GM23338 (cell line): ENCODE data around the gene ALDH3B1. TPM values are rescaled to one million over a fixed set of nuclear protein-coding genes. Genes with fewer than 3 reads are reported as not detected.
"Not testable (repeated sequence)": the region's sequence is repeated elsewhere in the genome, so short reads cannot be mapped to it uniquely, and the experiment has no call there.

ENCODE experiments used
- ATAC-seq: fragments of 200-7000 bp; cut with Tn5 transposase; 3 replicates; pipeline ENCODE4 v1.9.1; 2020
- DNase-seq: peaks from one replicate; pipeline ENCODE4 v3.0.0-alpha.2; 2015; ENCODE audit warnings: low spot score
- H2AFZ ChIP-seq: fragments of 200-600 bp; sonication (generic); 2 replicates; pipeline ENCODE4 v1.8.0; 2016; ENCODE audit warnings: antibody characterized with exemption, mild to moderate bottlenecking, moderate library complexity
- H3F3A ChIP-seq: fragments of 200-600 bp; sonication (generic); replicated peaks from 2 replicates; pipeline ENCODE4 v1.8.0; 2017; ENCODE audit warnings: antibody characterized with exemption, mixed run types, low read depth
- H3K27ac ChIP-seq: fragments of 200-600 bp; sonication (generic); 2 replicates; pipeline ENCODE4 v1.6.1; 2016; ENCODE audit warnings: low read depth
- H3K27me3 ChIP-seq: fragments of 200-600 bp; sonication (generic); 2 replicates; pipeline ENCODE4 v1.8.0; 2016; ENCODE audit warnings: mild to moderate bottlenecking, mixed run types, moderate library complexity; ENCODE audit not compliant: insufficient read depth
- H3K36me3 ChIP-seq: fragments of 200-600 bp; sonication (generic); 2 replicates; pipeline ENCODE4 v1.8.0; 2016; ENCODE audit warnings: mild to moderate bottlenecking; ENCODE audit not compliant: insufficient read depth
- H3K4me1 ChIP-seq: fragments of 200-600 bp; sonication (generic); 2 replicates; pipeline ENCODE4 v1.8.0; 2016; ENCODE audit warnings: mild to moderate bottlenecking, moderate library complexity; ENCODE audit not compliant: insufficient read depth
- H3K4me2 ChIP-seq: fragments of 200-600 bp; sonication (generic); 2 replicates; pipeline ENCODE4 v1.7.1; 2017; ENCODE audit warnings: mixed run types
- H3K4me3 ChIP-seq: fragments of 200-600 bp; sonication (generic); 2 replicates; pipeline ENCODE4 v1.6.1; 2016; ENCODE audit warnings: mixed run types
- H3K79me2 ChIP-seq: fragments of 200-600 bp; sonication (generic); replicated peaks from 2 replicates; pipeline ENCODE4 v1.8.0; 2017; ENCODE audit warnings: mild to moderate bottlenecking; ENCODE audit not compliant: insufficient read depth
- H3K9me2 ChIP-seq: fragments of 200-600 bp; sonication (generic); 2 replicates; pipeline ENCODE4 v1.8.0; 2017; ENCODE audit not compliant: insufficient read depth
- H4K20me1 ChIP-seq: fragments of 200-600 bp; sonication (generic); replicated peaks from 2 replicates; pipeline ENCODE4 v1.8.0; 2017; ENCODE audit warnings: mild to moderate bottlenecking; ENCODE audit not compliant: insufficient read depth
- H3K27ac Mint-ChIP-seq: 2 replicates; pipeline ENCODE4 v1.8.0; 2020; ENCODE audit warnings: inconsistent platforms, mild to moderate bottlenecking, moderate library complexity, mixed read lengths
- H3K27me3 Mint-ChIP-seq: 3 replicates; pipeline ENCODE4 v1.8.0; 2022; ENCODE audit warnings: low read depth, mild to moderate bottlenecking, moderate library complexity, mixed read lengths, inconsistent platforms; ENCODE audit not compliant: insufficient read depth, poor library complexity
- H3K36me3 Mint-ChIP-seq: 3 replicates; pipeline ENCODE4 v1.8.0; 2021; ENCODE audit warnings: low read depth, mild to moderate bottlenecking, inconsistent platforms, moderate library complexity, mixed read lengths
- H3K4me1 Mint-ChIP-seq: 3 replicates; pipeline ENCODE4 v1.8.0; 2020; ENCODE audit warnings: mild to moderate bottlenecking, inconsistent platforms, mixed read lengths
- H3K4me3 Mint-ChIP-seq: 3 replicates; pipeline ENCODE4 v1.8.0; 2021; ENCODE audit warnings: moderate library complexity, mild to moderate bottlenecking, inconsistent platforms, mixed read lengths
- H3K9me3 Mint-ChIP-seq: 3 replicates; pipeline ENCODE4 v1.8.0; 2020; ENCODE audit warnings: moderate library complexity, mild to moderate bottlenecking, inconsistent platforms, mixed read lengths
- polyA plus RNA-seq: library from polyadenylated mRNA; unstranded; fragments of >200 nt; fragmentation: Nextera tagmentation; extraction: Ambion mirVana; gene quantifications from 2 replicates; pipeline ENCODE4 v1.2.1, GENCODE V29; 2016
- total RNA-seq: library from RNA; depleted of rRNA; stranded (reverse); fragments of >200 nt; shearing (Covaris generic); gene quantifications from 2 replicates; pipeline ENCODE4 v1.2.3, GENCODE V29; 2014
- TF ChIP-seq, protein P1 (sequence below), 2 experiments: fragments of 200-600 bp in 1 of 2; sonication (generic) in 1 of 2; conservative IDR thresholded peaks; 2 replicates each; pipeline versions ENCODE4 v1.5.1 to v1.6.1; 2016 to 2017; ENCODE audit warnings: antibody characterized with exemption in 2 of 2, low read depth in 2 of 2, mild to moderate bottlenecking in 2 of 2, moderate library complexity in 1 of 2

The ALDH3B1 gene
- total and polyA plus RNA-seq, 2 experiments from 2014 or later: 0.52 TPM; not detected in 1

DNA sequence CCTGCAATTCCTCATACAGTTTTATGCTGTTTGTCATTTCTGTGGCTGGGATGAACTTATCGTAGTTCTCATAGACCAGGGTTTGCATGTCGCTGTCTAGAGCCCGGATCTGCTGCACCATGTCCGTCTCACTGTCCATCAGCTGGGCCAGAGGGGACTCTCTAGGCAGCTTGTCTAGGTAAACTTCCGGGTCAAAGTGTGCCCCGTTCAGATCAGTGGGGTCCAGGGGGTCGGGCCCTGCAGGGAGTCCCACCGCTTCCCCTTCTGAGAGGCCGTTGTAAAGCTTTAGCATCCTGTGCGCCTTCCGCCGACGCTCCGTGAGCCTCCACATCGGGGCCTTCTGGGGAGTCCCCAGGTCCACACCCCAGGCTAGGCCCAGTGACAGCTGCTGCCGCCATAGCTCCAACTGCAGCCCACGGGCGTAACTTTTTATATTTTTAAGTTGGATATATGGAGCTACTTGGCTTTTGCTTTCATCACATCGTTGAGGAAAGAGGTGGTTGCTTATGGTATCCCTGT lies 44.2 kb upstream of the ALDH3B1 start:
- not testable (repeated sequence) for H3K79me2 ChIP-seq, H4K20me1 ChIP-seq, H3K9me2 ChIP-seq, H3K4me2 ChIP-seq, H3F3A ChIP-seq, H3K4me3 ChIP-seq, H3K4me1 Mint-ChIP-seq, DNase-seq, H3K27ac Mint-ChIP-seq, ATAC-seq, H3K27me3 ChIP-seq, H3K27ac ChIP-seq, H3K36me3 ChIP-seq, H3K4me3 Mint-ChIP-seq, H2AFZ ChIP-seq, H3K4me1 ChIP-seq, H3K27me3 Mint-ChIP-seq
- Mint-ChIP-seq H3K9me3 (peaks cover 16% of the 10 kb centered on the region), H3K36me3 (peaks cover 11% of the 10 kb centered on the region; the same call in 2 of the 3 replicates)

DNA sequence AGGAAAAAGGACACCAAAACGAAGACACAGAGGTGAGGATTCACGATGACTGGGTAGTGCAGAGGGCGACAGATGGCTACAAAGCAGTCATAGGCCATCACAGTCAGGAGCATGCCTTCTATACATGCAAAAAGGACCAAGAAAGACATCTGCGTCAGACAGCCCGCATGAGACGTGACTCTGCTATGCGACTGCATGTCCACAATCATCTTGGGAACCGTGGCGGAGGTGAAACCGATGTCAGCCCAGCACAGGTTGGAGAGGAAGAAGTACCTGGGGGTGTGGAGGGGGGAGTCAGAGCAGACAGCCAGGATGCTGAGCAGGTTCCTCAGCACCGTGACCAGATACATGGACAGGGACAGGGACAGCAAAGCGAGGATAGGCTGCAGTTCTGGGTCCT lies 35.4 kb upstream of the ALDH3B1 start:
- peaks cover 19% of the 10 kb centered on the region for H3K4me1 Mint-ChIP-seq
- not testable (repeated sequence) for ATAC-seq, H3F3A ChIP-seq

DNA sequence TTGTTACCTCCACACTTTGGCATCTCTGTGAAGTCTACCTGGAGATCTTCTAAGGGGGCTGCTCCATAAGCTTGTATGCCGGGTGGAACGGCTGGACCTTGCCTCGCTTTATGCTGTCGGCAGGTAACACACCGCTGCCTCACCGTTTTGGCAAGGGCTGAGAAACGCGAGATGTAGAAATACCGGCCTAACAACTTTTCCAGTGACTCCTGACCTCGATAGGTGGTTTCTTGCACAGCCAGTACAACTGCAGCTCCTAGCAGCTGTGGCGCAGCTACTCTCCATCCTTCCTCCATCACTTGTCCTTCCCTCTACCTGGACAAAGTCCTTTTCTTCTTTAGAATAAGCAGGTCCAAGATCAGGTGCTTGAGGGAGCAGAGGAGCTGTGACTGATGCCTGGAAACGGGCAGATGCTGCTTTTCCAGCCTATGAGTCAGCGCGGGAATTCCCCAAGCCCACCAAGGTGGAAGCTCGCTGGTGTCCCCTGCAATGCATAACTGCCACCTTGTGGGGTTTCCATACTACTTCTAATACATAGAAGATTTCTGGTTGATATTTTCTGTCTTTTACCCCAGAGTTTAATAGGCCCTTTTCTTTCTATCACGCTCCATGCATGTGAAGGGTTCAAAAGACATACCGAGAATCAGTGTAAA lies 31.2 kb upstream of the ALDH3B1 start:
- not testable (repeated sequence) for H3K9me3 Mint-ChIP-seq, H3K4me3 ChIP-seq, H3K27ac ChIP-seq, H3F3A ChIP-seq, H2AFZ ChIP-seq, H3K27me3 ChIP-seq, H3K9me2 ChIP-seq, H3K27ac Mint-ChIP-seq, ATAC-seq, H3K27me3 Mint-ChIP-seq, H4K20me1 ChIP-seq, H3K4me1 ChIP-seq, H3K79me2 ChIP-seq, H3K36me3 Mint-ChIP-seq, H3K36me3 ChIP-seq
- peak overlapping the region; percentile 39 for H3K4me2 ChIP-seq
- TF ChIP-seq, protein P1, sequence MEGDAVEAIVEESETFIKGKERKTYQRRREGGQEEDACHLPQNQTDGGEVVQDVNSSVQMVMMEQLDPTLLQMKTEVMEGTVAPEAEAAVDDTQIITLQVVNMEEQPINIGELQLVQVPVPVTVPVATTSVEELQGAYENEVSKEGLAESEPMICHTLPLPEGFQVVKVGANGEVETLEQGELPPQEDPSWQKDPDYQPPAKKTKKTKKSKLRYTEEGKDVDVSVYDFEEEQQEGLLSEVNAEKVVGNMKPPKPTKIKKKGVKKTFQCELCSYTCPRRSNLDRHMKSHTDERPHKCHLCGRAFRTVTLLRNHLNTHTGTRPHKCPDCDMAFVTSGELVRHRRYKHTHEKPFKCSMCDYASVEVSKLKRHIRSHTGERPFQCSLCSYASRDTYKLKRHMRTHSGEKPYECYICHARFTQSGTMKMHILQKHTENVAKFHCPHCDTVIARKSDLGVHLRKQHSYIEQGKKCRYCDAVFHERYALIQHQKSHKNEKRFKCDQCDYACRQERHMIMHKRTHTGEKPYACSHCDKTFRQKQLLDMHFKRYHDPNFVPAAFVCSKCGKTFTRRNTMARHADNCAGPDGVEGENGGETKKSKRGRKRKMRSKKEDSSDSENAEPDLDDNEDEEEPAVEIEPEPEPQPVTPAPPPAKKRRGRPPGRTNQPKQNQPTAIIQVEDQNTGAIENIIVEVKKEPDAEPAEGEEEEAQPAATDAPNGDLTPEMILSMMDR (conservative IDR thresholded peaks at IDR 0.05; ENCODE audit: low read depth in 2 of 2): peak in 1 of 2 experiments; percentile 38; a peak in 3 of 4 replicates
- peak; percentile 45 for DNase-seq
- H3K4me1 Mint-ChIP-seq: peaks cover 28% of the 10 kb centered on the region
- peak overlapping the region; percentile 35; the same call in 1 of the 3 replicates for H3K4me3 Mint-ChIP-seq

More for the DNA sequence above, 35.4 kb upstream of the ALDH3B1 start:
- H2AFZ ChIP-seq, H3K4me3 Mint-ChIP-seq, H3K27me3 Mint-ChIP-seq, H3K4me2 ChIP-seq, H3K79me2 ChIP-seq, H3K4me1 ChIP-seq, H3K27ac ChIP-seq, H3K36me3 Mint-ChIP-seq, H3K36me3 ChIP-seq, H3K27ac Mint-ChIP-seq, H4K20me1 ChIP-seq, DNase-seq, H3K27me3 ChIP-seq, H3K9me2 ChIP-seq, H3K9me3 Mint-ChIP-seq, H3K4me3 ChIP-seq: not testable (repeated sequence)

DNA sequence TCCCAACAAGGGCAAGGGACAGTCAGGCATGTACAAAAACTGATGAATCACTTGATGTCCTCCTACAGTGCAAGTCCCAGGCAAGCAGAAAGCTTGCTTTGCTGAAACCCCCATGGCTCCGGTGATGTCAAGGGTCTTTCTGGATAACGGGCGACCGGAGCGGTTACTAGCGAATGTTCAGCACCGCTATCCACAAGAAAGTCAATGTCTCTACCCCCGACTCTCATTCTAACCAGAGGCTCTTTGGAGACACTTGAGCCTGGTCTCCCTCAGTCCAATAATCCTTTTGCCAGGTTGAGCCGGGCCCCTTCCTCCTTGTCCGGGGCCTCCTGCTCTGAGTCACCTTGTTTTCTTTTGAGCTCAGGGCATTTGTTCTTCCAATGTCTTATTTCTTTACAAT lies 28.9 kb upstream of the ALDH3B1 start:
- not testable (repeated sequence) for H3K27ac ChIP-seq, H3K9me2 ChIP-seq, DNase-seq, H3K36me3 ChIP-seq, H3K79me2 ChIP-seq, H3K27me3 Mint-ChIP-seq, H3K9me3 Mint-ChIP-seq, H3K4me1 ChIP-seq, H2AFZ ChIP-seq, H4K20me1 ChIP-seq, H3F3A ChIP-seq, H3K4me3 Mint-ChIP-seq, ATAC-seq, H3K4me3 ChIP-seq, H3K27ac Mint-ChIP-seq, H3K4me2 ChIP-seq, H3K36me3 Mint-ChIP-seq, H3K27me3 ChIP-seq
- peaks cover 28% of the 10 kb centered on the region for H3K4me1 Mint-ChIP-seq

DNA sequence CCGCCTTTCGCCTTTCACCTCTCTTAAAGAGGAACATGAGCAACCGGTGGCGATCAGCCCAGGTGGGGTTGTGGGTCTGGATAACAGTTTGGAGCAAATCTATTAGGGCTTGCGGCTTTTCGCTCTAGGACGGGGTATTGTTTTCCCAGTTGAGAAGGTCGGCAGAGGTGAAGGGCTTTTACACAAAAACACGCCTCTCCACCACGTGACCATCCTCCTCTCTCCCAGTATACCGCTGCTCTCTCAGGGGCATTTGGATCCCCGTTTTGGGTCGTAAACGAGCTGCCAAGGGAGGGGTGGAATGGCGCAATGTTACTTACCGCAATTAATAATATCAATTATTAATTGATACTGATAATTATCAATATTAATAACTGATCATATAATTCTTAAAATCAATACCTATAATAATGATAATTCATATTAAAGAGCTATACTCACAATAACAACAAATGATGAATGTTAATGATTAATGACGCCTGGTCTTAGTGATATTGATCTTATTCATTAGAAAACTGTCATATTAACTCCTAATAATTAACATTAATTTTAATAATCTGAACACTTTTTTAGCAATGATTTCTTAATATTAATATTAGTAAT lies 27.8 kb upstream of the ALDH3B1 start:
- ATAC-seq, H3K79me2 ChIP-seq, H3K4me3 ChIP-seq, H3K27me3 Mint-ChIP-seq, H3K9me2 ChIP-seq, H4K20me1 ChIP-seq, DNase-seq, H3K4me1 ChIP-seq, H3K4me3 Mint-ChIP-seq, H3K27me3 ChIP-seq, H3K9me3 Mint-ChIP-seq, H3K36me3 Mint-ChIP-seq, H2AFZ ChIP-seq, H3F3A ChIP-seq, H3K4me2 ChIP-seq, H3K27ac ChIP-seq, H3K36me3 ChIP-seq, H3K27ac Mint-ChIP-seq: not testable (repeated sequence)
- peaks cover 28% of the 10 kb centered on the region for H3K4me1 Mint-ChIP-seq
